ENCODE measurements around the gene GBE1.

DNA sequence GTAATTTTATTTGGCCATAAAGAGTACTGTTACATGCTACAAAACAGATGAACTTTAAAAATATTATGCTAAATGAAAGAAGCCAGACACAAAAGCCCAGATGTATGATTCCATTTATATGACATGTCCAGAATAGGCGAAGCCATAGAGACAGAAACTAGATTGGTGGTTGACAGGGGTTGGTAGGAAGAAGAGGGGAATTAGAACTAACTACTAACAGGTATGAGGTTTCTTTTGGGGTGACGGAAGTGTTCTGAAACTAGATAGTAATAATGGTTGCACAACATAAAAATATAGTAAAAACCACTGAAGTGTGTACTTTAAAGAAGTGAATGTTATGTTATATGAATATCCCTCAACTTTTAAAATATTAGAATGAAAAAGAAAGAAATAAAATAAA, 66.1 kb downstream of the GBE1 start:
- TF ChIP-seq, protein P1, sequence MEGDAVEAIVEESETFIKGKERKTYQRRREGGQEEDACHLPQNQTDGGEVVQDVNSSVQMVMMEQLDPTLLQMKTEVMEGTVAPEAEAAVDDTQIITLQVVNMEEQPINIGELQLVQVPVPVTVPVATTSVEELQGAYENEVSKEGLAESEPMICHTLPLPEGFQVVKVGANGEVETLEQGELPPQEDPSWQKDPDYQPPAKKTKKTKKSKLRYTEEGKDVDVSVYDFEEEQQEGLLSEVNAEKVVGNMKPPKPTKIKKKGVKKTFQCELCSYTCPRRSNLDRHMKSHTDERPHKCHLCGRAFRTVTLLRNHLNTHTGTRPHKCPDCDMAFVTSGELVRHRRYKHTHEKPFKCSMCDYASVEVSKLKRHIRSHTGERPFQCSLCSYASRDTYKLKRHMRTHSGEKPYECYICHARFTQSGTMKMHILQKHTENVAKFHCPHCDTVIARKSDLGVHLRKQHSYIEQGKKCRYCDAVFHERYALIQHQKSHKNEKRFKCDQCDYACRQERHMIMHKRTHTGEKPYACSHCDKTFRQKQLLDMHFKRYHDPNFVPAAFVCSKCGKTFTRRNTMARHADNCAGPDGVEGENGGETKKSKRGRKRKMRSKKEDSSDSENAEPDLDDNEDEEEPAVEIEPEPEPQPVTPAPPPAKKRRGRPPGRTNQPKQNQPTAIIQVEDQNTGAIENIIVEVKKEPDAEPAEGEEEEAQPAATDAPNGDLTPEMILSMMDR (IDR thresholded peaks at IDR 0.05): no peak
- TF ChIP-seq POLR2AphosphoS5 (IDR thresholded peaks at IDR 0.05): no peak
- TF ChIP-seq POLR2A (IDR thresholded peaks at IDR 0.05; ENCODE audit: low read depth): no peak
- no peak for TF ChIP-seq EP300 (IDR thresholded peaks at IDR 0.05)
